ENCODE results near the gene SH3YL1.
"Not testable (repeated sequence)": the region's sequence is repeated elsewhere in the genome, so short reads cannot be mapped to it uniquely, and the experiment has no call there.

SH3YL1 gene

DNA sequence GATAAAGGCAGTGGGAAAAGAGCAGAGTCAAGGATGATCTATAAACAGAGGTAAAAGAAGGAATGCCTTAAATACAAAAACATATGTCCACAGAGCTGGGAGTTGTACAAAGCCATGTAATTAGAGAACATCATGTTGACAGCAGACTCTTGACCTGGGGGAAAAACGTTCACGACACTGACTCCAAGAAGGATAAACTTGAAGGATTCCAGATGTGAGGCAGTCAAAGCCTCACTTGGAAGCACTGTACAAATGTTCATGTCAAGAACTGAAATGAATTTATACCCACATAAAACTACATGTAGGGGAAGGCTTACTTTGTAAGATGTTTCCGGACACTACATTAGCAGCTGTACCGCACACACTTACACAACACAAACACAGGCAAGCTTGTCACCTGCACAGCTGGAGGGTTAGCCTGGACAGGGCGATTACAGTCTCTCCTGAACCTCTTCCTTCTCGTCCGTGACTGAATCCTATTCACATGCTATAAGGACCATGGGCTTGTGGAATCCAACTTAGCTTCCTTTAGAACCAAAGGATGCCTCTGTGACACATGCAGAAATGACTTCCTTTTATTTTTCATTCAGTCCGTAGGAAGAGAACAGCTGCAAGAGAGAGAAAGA, 88.6 kb downstream of the SH3YL1 start:
- Histone ChIP-seq H3K27me3 (ENCODE audit: insufficient read depth, low read length) (no peaks in the 10 kb centered on the region), H3K27ac (ENCODE audit: low read depth, low read length) (no peak overlapping the region), H3K36me3 (ENCODE audit: insufficient read depth, low read length) (no peaks in the 10 kb centered on the region), H3K4me3 (ENCODE audit: low read length) (no peak overlapping the region), H3K4me1 (ENCODE audit: insufficient read depth, low read length) (no peaks in the 10 kb centered on the region), H3K9me3 (ENCODE audit: insufficient read depth, low read depth, low read length) (peaks cover 5% of the 10 kb centered on the region), H3K9ac (ENCODE audit: low read depth, low read length) (no peak overlapping the region)
- WGBS, result 88% methylated on average over 8 of the region's 8 CpGs

DNA sequence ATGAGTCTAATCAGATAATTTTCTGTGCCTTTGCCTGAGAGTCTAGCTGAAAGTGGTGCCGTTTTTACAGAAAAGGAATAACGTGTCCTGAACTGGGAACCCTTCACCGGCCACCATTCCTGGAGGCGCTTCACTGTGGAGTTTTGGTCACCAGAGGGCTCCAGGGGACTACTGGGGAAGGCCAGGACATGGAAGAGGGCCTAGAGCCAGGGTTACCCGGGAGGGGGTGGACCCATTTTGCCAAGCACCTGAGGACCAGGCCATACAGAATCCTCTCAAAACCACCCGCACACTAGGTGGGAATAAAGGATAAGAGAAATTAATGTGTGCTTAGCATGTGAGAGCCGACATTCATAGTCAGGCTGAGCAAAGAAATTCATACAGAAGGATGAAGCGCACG, 91.7 kb downstream of the SH3YL1 start:
- H3K4me1 ChIP-seq (ENCODE audit: insufficient read depth, low read length); H3K27ac ChIP-seq (ENCODE audit: low read depth, low read length); H3K4me3 ChIP-seq (ENCODE audit: low read length); H3K9me3 ChIP-seq (ENCODE audit: insufficient read depth, low read depth, low read length); H3K27me3 ChIP-seq (ENCODE audit: insufficient read depth, low read length); H3K36me3 ChIP-seq (ENCODE audit: insufficient read depth, low read length); H3K9ac ChIP-seq (ENCODE audit: low read depth, low read length): not testable (repeated sequence)
- 75% methylated on average over 8 of the region's 9 CpGs for WGBS

DNA sequence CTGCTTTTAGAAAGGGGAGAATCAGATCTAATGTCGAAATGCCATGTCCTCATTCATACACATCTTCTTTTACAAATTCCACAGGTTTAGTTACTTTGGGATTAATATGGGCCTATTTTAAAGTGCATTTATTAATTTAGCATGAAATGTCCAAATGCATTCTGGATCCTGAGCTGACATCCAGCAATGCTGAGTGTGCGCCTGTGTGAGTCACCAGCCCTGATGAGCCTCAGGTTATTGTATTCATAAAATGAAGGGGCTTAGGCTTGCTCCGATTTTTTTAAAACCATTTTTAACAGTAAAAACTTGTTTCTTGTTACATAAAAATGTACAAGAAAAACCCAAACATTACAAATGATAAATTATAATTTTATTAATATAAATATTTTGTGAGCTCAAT, 94.1 kb downstream of the SH3YL1 start:
- 0% methylated on average over 1 of the region's 3 CpGs for WGBS

More for the DNA sequence above, 94.1 kb downstream of the SH3YL1 start:
- H3K4me1 ChIP-seq (ENCODE audit: insufficient read depth, low read length), result no peaks in the 10 kb centered on the region
- H3K27ac ChIP-seq (ENCODE audit: low read depth, low read length), result no peak overlapping the region
- H3K9me3 ChIP-seq (ENCODE audit: insufficient read depth, low read depth, low read length), result no peaks in the 10 kb centered on the region
- no peaks in the 10 kb centered on the region for H3K27me3 ChIP-seq (ENCODE audit: insufficient read depth, low read length)
- H3K36me3 ChIP-seq (ENCODE audit: insufficient read depth, low read length), result no peaks in the 10 kb centered on the region
- H3K9ac ChIP-seq (ENCODE audit: low read depth, low read length), result no peak overlapping the region
- H3K4me3 ChIP-seq (ENCODE audit: low read length), result no peak overlapping the region
